Transverse colon (tissue), 4 donors: ENCODE results near the gene RARRES1.

Experiments
- CTCF ChIP-seq, 5 experiments: fragments of 200-600 bp in 3 of 5; fragments of 450-650 bp in 2 of 5; sonication (generic) in 3 of 5; IDR thresholded peaks; 1 replicate in 2 of 5; 2 replicates in 3 of 5; pipeline ENCODE4 v1.5.1; 2016 to 2017; ENCODE audit warnings: antibody characterized with exemption in 5 of 5, inconsistent platforms in 3 of 5, mild to moderate bottlenecking in 2 of 5, moderate library complexity in 1 of 5
- EP300 ChIP-seq: sonication (generic); formaldehyde crosslinking; IDR thresholded peaks from one replicate; pipeline ENCODE4 v1.6.1; 2017; ENCODE audit warnings: antibody characterized with exemption, low read depth
- POLR2A ChIP-seq: fragments of 450-650 bp; IDR thresholded peaks from one replicate; pipeline ENCODE4 v1.6.1; 2016; ENCODE audit warnings: antibody characterized with exemption, mild to moderate bottlenecking, moderate library complexity
- POLR2AphosphoS5 ChIP-seq, 3 donors: sonication (generic); formaldehyde crosslinking; IDR thresholded peaks; one replicate each; pipeline ENCODE4 v1.6.1; 2016; ENCODE audit warnings: antibody characterized with exemption in 3 of 3

DNA sequence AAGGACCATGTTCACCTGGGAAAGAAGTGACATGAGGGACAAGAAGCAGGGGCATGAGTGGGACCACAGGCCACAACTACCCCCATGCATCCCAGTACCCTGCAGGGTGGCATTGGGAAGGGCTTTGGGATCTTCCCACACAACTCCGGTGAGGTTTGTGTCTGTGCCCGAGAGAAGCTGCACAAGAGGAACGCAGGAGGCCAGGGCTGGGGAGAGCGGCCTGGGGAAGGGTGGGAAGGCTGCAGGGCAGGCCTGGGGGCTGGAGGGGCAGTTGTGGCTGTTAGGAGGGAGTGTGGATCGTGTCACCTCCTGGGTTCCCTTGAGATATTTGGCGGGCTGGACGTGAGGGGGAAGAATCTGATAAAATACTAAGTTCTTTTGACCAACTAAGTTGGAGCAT lies 44.3 kb upstream of the RARRES1 start:
- TF ChIP-seq POLR2AphosphoS5 (IDR thresholded peaks at IDR 0.05) (no peak), CTCF (IDR thresholded peaks at IDR 0.05) (no peak), POLR2A (no peak), EP300 (no peak)
